Measurements from ENCODE around the gene FYN.

The FYN gene

GRCh38 chr6:111674413-111674812, 198.8 kb downstream of the FYN start:
- H3K36me3 ChIP-seq (ENCODE audit: control insufficient read depth, insufficient read depth, low read length) = peaks cover 36% of the 10 kb centered on the region
- no peaks in the 10 kb centered on the region for H3K27me3 ChIP-seq (ENCODE audit: control insufficient read depth, insufficient read depth, low read length)
- no peak overlapping the region for H3K4me3 ChIP-seq (ENCODE audit: low read depth, low read length)
- no peaks in the 10 kb centered on the region for H3K9me3 ChIP-seq (ENCODE audit: control insufficient read depth, insufficient read depth, low read depth, low read length)
- no peak overlapping the region for H3K27ac ChIP-seq (ENCODE audit: low read depth, low read length)
- H3K4me1 ChIP-seq (ENCODE audit: control insufficient read depth, insufficient read depth, low read length) = peaks cover 20% of the 10 kb centered on the region
- H3K9ac ChIP-seq (ENCODE audit: low read length) = no peak overlapping the region

- peaks cover 36% of the 10 kb centered on the region for H3K36me3 ChIP-seq (ENCODE audit: control insufficient read depth, insufficient read depth, low read length)
- H3K27me3 ChIP-seq (ENCODE audit: control insufficient read depth, insufficient read depth, low read length) = no peaks in the 10 kb centered on the region
- H3K4me1 ChIP-seq (ENCODE audit: control insufficient read depth, insufficient read depth, low read length) = peaks cover 19% of the 10 kb centered on the region
- H3K4me3 ChIP-seq (ENCODE audit: low read depth, low read length) = no peak overlapping the region
- no peaks in the 10 kb centered on the region for H3K9me3 ChIP-seq (ENCODE audit: control insufficient read depth, insufficient read depth, low read depth, low read length)
- no peak overlapping the region for H3K27ac ChIP-seq (ENCODE audit: low read depth, low read length)
- H3K9ac ChIP-seq (ENCODE audit: low read length) = no peak overlapping the region
These were observed 199.3 kb downstream of the FYN start for GRCh38 chr6:111673937-111674336.

- Histone ChIP-seq H3K4me3 (ENCODE audit: low read depth, low read length) (no peak overlapping the region), H3K36me3 (ENCODE audit: control insufficient read depth, insufficient read depth, low read length) (peaks cover 36% of the 10 kb centered on the region), H3K9ac (ENCODE audit: low read length) (no peak overlapping the region)
These were observed 199.7 kb downstream of the FYN start for GRCh38 chr6:111673532-111673931.

GRCh38 chr6:111672761-111673450, 200.3 kb downstream of the FYN start:
- Histone ChIP-seq H3K36me3 (ENCODE audit: control insufficient read depth, insufficient read depth, low read length) (peaks cover 39% of the 10 kb centered on the region), H3K9ac (ENCODE audit: low read length) (no peak overlapping the region), H3K9me3 (ENCODE audit: control insufficient read depth, insufficient read depth, low read depth, low read length) (no peaks in the 10 kb centered on the region), H3K4me3 (ENCODE audit: low read depth, low read length) (no peak overlapping the region), H3K4me1 (ENCODE audit: control insufficient read depth, insufficient read depth, low read length) (peaks cover 17% of the 10 kb centered on the region), H3K27ac (ENCODE audit: low read depth, low read length) (no peak overlapping the region), H3K27me3 (ENCODE audit: control insufficient read depth, insufficient read depth, low read length) (no peaks in the 10 kb centered on the region)

More at GRCh38 chr6:111673532-111673931, 199.7 kb downstream of the FYN start:
- Histone ChIP-seq H3K9me3 (ENCODE audit: control insufficient read depth, insufficient read depth, low read depth, low read length) (no peaks in the 10 kb centered on the region), H3K27me3 (ENCODE audit: control insufficient read depth, insufficient read depth, low read length) (no peaks in the 10 kb centered on the region), H3K27ac (ENCODE audit: low read depth, low read length) (no peak overlapping the region), H3K4me1 (ENCODE audit: control insufficient read depth, insufficient read depth, low read length) (peaks cover 18% of the 10 kb centered on the region)

GRCh38 chr6:111669326-111669725, 203.9 kb downstream of the FYN start:
- Histone ChIP-seq H3K9ac (ENCODE audit: low read length) (no peak overlapping the region), H3K27me3 (ENCODE audit: control insufficient read depth, insufficient read depth, low read length) (no peaks in the 10 kb centered on the region), H3K36me3 (ENCODE audit: control insufficient read depth, insufficient read depth, low read length) (peaks cover 37% of the 10 kb centered on the region), H3K4me3 (ENCODE audit: low read depth, low read length) (no peak overlapping the region), H3K27ac (ENCODE audit: low read depth, low read length) (no peak overlapping the region), H3K9me3 (ENCODE audit: control insufficient read depth, insufficient read depth, low read depth, low read length) (no peaks in the 10 kb centered on the region), H3K4me1 (ENCODE audit: control insufficient read depth, insufficient read depth, low read length) (peaks cover 14% of the 10 kb centered on the region)

- Histone ChIP-seq H3K9me3 (ENCODE audit: control insufficient read depth, insufficient read depth, low read depth, low read length) (no peaks in the 10 kb centered on the region), H3K4me3 (ENCODE audit: low read depth, low read length) (no peak overlapping the region), H3K27ac (ENCODE audit: low read depth, low read length) (no peak overlapping the region), H3K4me1 (ENCODE audit: control insufficient read depth, insufficient read depth, low read length) (peaks cover 24% of the 10 kb centered on the region), H3K27me3 (ENCODE audit: control insufficient read depth, insufficient read depth, low read length) (no peaks in the 10 kb centered on the region), H3K9ac (ENCODE audit: low read length) (no peak overlapping the region), H3K36me3 (ENCODE audit: control insufficient read depth, insufficient read depth, low read length) (peaks cover 28% of the 10 kb centered on the region)
These were observed 204.8 kb downstream of the FYN start for GRCh38 chr6:111668410-111668809.

GRCh38 chr6:111667931-111668330, 205.3 kb downstream of the FYN start:
- Histone ChIP-seq H3K9ac (ENCODE audit: low read length) (no peak overlapping the region), H3K36me3 (ENCODE audit: control insufficient read depth, insufficient read depth, low read length) (peaks cover 26% of the 10 kb centered on the region)

GRCh38 chr6:111666847-111667246, 206.4 kb downstream of the FYN start:
- no peak overlapping the region for H3K27ac ChIP-seq (ENCODE audit: low read depth, low read length)
- H3K36me3 ChIP-seq (ENCODE audit: control insufficient read depth, insufficient read depth, low read length) = peaks cover 16% of the 10 kb centered on the region
- H3K4me3 ChIP-seq (ENCODE audit: low read depth, low read length) = no peak overlapping the region
- no peaks in the 10 kb centered on the region for H3K9me3 ChIP-seq (ENCODE audit: control insufficient read depth, insufficient read depth, low read depth, low read length)
- H3K9ac ChIP-seq (ENCODE audit: low read length) = no peak overlapping the region
- H3K4me1 ChIP-seq (ENCODE audit: control insufficient read depth, insufficient read depth, low read length) = peaks cover 39% of the 10 kb centered on the region
- H3K27me3 ChIP-seq (ENCODE audit: control insufficient read depth, insufficient read depth, low read length) = no peaks in the 10 kb centered on the region

More at GRCh38 chr6:111667931-111668330, 205.3 kb downstream of the FYN start:
- H3K27ac ChIP-seq (ENCODE audit: low read depth, low read length) = no peak overlapping the region
- H3K27me3 ChIP-seq (ENCODE audit: control insufficient read depth, insufficient read depth, low read length) = no peaks in the 10 kb centered on the region
- H3K4me3 ChIP-seq (ENCODE audit: low read depth, low read length) = no peak overlapping the region
- H3K4me1 ChIP-seq (ENCODE audit: control insufficient read depth, insufficient read depth, low read length) = peaks cover 28% of the 10 kb centered on the region
- no peaks in the 10 kb centered on the region for H3K9me3 ChIP-seq (ENCODE audit: control insufficient read depth, insufficient read depth, low read depth, low read length)

- Histone ChIP-seq H3K4me3 (ENCODE audit: low read depth, low read length) (no peak overlapping the region), H3K27me3 (ENCODE audit: control insufficient read depth, insufficient read depth, low read length) (no peaks in the 10 kb centered on the region), H3K9me3 (ENCODE audit: control insufficient read depth, insufficient read depth, low read depth, low read length) (no peaks in the 10 kb centered on the region), H3K4me1 (ENCODE audit: control insufficient read depth, insufficient read depth, low read length) (peaks cover 49% of the 10 kb centered on the region), H3K9ac (ENCODE audit: low read length) (no peak overlapping the region), H3K36me3 (ENCODE audit: control insufficient read depth, insufficient read depth, low read length) (peaks cover 4% of the 10 kb centered on the region), H3K27ac (ENCODE audit: low read depth, low read length) (no peak overlapping the region)
These were observed 208.7 kb downstream of the FYN start for GRCh38 chr6:111664565-111665030.

- Histone ChIP-seq H3K27me3 (ENCODE audit: control insufficient read depth, insufficient read depth, low read length) (no peaks in the 10 kb centered on the region), H3K4me1 (ENCODE audit: control insufficient read depth, insufficient read depth, low read length) (peaks cover 49% of the 10 kb centered on the region), H3K4me3 (ENCODE audit: low read depth, low read length) (peak overlapping the region; percentile 17), H3K9ac (ENCODE audit: low read length) (no peak overlapping the region), H3K9me3 (ENCODE audit: control insufficient read depth, insufficient read depth, low read depth, low read length) (no peaks in the 10 kb centered on the region), H3K36me3 (ENCODE audit: control insufficient read depth, insufficient read depth, low read length) (peaks cover 4% of the 10 kb centered on the region), H3K27ac (ENCODE audit: low read depth, low read length) (no peak overlapping the region)
These were observed 209.3 kb downstream of the FYN start for GRCh38 chr6:111663692-111664564.
